Heart left ventricle (tissue), 13 donors: ENCODE measurements around the gene WNT5A.

Experiments used
- CTCF ChIP-seq, 12 donors: fragments of 200-600 bp; sonication (generic) in 4 of 12; IDR thresholded peaks; one replicate each; pipeline versions ENCODE4 v1.5.0 to v1.8.0; 2018 to 2022; ENCODE audit warnings: antibody characterized with exemption in 12 of 12, mild to moderate bottlenecking in 5 of 12
- POLR2A ChIP-seq, 2 donors: fragments of 450-650 bp; IDR thresholded peaks; one replicate each; pipeline ENCODE4 v1.6.1; 2017; ENCODE audit warnings: antibody characterized with exemption in 2 of 2, mild to moderate bottlenecking in 2 of 2, moderate library complexity in 2 of 2
- donor health status: ischemic (EF 13 %, LVEDD 7.1; RV severe dilation, severe dysfunction).
- donor health status: DM: no; HTN: yes; CAD: no.
- donor health status: DM: no; HTN: no; CAD: no.
- donor health status: ischemic (EF 25% LVEDD 6.9; RV normal size, moderate dysfunction).
- donor health status: ischemic (EF 25% LVEDD 5.7; RV mildly dilated, moderate dysfunction).
- donor health status: ischemic (EF 35%, LVEDD 5.7; RV mildly dilated, moderate dysfunction).
- donor health status: nonischemic (EF 11% LVEDD 7.7; RV severe dilation, severe dysfunction).
- donor health status: DM: yes; HTN: yes; CAD: no.
- donor health status: PGD.
- donor health status: ischemic (EF 29% LVEDD 5.4; RV normal size, mild dysfunction).
- donor health status: nonischemic (EF 23%, LVEDD 6.1; RV moderate dilation, normal function).

GRCh38 chr3:55454611-55455010 lies 32.5 kb downstream of the WNT5A start:
- TF ChIP-seq CTCF (IDR thresholded peaks at IDR 0.05) (no peak), POLR2A (IDR thresholded peaks at IDR 0.05) (no peak)
